GM19455 (cell line): ENCODE data around the gene PTPRH.
"Not testable (repeated sequence)": the region's sequence is repeated elsewhere in the genome, so short reads cannot be mapped to it uniquely, and the experiment has no call there.

ENCODE experiments used
- ATAC-seq: cut with Tn5 transposase; IDR thresholded peaks from one replicate; pipeline ENCODE4 v1.9.1; 2021; ENCODE audit not compliant: unreplicated experiment

The PTPRH gene

DNA sequence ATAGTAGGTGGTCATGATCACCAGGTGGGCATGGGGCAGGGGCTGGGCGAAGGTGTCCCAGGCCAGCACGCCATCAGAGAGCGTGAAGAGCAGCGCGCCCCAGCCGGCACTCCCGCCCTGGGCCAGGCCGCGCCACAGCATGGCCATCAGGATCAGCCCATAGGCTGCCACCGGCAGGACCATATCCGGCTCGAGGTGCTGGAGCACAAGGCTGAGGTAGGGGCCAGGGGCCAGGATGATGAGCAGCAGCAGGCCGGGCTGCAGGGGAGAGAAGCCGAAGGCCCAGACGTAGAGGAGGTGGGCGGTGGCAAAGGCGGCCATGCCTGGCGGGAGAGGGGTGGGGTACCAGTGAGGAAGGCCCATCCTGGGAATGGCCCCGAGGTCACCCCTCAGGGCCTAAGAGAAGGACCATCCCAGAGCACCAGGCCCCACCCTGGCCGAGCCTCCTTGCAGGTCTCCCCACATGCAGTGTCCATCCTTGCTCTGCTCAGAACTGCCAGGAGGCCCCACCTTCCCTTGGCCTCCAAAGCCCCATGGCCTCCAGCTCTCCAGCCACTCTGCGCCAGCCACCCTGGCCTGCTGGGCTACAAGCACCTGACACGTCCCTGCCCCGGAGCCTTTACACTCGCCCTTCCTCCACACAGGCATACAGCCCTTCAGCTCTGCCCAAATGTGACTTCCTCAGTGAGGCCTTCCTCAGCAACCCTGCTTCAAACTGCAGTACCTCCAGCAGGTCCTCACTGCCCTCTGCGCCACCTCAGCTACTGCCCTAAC, 18.1 kb upstream of the PTPRH start:
- no peak for ATAC-seq

DNA sequence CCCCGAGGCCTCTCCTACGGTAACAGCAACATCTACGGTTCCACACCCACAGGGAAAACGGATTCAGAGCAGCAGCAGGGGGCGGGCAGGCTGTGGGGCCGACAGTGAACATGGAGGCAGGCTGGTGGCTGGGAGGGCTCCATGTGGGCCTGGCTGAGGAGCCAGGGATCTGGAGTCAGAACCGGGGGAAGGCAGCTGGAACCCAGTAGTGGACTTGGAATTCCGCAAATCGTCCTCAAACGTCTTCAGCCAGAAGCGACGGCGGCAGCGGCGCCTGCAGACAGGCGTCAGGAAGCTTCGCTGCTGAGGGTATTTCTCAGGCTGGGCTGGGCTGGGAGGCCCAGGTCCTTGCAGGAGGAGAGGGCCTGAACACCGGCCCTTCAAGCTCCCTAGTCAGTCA, 17.5 kb upstream of the PTPRH start:
- no peak for ATAC-seq

DNA sequence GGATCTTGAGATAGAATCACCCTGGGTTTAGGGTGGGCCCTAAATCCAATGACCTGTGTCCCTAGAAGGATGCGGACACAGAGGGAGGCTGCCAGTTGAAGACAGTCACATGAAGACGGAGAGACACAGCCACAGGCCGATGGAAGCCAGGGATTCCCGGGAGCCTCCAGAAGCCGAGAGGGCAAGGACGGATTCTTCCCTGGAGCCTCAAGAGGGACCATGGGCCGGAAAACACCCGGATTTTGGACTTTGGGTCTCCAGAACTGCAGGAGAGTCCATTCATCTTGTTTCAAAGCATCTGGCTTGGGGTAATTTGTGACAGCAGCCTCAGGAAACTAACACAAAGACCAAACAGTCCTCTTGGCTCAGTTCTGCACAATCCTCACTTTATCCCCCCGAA, 17.0 kb upstream of the PTPRH start:
- ATAC-seq: no peak

DNA sequence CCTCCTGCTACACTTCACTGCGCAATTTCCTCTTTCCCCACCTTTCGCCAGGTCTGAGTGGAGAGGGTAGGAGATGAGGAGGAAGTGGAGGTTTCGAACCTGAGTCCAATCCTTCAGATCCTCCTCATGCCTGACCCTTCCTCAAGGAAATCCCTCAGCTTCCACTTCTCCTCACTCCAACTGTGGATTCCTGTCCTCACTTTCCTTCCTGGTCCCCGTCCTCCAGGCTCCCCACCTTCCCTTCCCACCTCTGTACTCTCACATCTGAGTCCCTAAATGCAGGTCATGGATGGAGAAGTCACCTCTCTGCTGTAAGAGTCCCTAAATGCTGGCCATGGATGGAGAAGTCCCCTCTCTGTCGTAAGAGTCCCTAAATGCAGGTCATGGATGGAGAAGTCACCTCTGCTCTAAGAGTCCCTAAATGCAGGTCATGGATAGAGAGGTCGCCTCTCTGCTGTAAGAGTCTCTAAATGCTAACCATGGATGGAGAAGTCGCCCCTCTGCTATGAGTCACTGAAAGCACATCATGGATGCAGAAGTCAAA, 16.2 kb upstream of the PTPRH start:
- no peak for ATAC-seq

DNA sequence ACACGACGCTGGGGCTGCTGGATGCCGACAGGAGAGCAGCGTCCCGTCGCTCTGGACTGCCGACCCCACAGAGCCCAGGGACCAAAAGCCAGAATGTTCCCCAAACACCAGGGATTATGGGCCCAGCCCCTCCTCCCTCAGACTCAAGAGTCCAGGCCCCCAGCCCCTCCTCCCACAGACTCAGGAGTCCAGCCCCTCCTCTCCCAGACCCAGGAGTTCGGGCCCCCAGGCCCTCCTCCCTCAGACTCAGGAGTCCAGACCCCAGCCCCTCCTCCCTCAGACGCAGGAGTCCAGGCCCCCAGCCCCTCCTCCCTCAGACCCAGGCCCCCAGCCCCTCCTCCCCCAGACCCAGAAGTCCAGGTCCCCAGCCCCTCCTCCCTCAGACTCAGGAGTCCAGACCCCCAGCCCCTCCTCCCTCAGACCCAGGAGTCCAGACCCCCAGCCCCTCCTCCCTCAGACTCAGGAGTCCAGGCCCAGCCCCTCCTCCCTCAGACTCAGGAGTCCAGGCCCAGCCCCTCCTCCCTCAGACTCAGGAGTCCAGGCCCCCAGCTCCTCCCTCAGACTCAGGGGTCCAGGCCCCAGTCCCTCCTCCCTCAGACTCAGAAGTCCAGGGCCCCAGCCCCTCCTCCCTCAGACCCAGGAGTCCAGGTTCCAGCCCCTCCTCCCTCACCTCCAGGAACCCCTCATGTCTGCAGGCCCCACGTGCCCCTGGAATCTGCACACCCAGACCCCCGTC, 15.5 kb upstream of the PTPRH start:
- not testable (repeated sequence) for ATAC-seq

DNA sequence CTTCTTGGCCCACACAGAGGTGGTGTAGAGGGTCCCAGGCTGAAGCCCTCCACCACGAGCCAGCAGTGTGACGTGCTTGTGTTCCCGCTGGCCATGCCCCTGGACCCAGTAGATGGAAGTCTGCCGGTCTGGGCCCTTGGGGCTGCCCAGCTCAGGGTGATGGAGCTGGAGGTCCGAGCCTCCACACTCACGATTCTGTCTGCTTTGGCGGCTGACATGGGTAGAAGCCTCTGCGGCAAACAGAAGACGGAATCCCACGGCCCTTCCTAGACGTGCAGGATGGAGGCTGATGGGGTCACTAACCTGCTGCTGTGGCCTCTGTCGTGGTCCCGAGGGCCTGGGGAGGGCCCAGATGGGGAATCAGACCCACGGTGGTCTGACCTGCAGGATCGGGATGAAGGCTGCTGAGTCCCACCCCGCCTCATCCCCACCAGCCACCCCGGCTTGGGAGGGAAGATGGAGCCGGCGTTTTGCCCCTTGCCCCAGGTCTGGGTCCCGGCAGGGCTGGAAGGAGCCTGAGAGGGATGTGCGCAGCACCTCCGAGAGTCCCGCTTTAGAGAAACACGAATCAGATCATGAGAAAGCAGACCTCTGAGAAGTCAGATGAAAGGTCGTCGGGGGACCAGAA, 14.9 kb upstream of the PTPRH start:
- ATAC-seq: no peak

DNA sequence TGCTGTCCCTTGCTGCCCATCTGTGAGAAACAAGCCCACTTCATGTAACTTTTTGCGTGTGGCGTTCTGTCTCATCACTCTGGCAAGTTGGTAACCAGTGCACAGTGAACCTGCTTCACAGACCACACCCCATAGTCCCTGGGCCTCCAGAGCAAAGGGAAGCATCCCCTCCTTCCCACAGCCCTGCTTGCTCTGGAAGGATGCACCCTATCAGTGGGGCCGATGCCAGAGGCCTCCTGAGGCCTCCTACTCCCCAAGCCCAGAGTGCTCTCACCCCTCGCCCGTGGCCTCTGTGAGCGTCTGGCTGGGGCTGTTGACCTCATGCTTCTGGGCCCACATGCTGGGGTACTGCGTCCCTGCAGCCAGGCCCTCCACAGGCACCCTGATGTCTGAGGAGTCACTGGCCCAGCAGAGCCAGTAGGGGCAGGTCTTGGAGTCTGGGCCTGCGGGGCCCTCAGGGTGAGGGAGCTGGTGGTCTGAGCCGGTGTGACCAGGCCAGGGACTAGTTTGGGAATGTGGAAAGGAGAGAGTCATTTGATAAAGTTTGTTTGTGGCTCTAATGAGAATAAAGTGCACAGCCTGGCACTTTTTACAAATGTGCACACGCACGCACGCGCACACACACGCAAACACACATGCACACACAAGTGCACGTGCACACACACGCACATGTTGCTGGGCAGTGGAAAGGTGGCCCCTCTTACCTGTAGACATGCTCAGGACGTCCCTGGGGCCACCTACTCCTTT, 14.2 kb upstream of the PTPRH start:
- ATAC-seq: no peak

DNA sequence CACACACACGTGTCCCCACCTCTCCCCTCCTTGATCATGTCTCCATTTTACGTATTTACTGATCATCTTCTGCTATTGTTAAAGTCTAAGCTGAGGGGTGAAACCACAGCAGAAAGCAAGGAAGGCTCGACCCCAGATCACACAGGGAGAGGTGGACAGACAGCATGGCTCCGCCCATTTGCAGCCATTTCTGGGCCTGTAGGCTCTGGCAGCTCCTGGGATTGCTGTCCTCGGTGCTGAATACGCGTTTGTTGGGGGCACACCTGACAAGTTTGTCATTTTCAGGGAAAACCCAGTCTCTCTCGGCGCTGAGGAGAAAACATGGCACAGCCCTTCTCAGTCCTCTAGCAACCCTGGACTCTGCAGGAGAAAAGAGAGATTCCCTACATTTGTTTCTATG, 11.2 kb upstream of the PTPRH start:
- no peak for ATAC-seq

DNA sequence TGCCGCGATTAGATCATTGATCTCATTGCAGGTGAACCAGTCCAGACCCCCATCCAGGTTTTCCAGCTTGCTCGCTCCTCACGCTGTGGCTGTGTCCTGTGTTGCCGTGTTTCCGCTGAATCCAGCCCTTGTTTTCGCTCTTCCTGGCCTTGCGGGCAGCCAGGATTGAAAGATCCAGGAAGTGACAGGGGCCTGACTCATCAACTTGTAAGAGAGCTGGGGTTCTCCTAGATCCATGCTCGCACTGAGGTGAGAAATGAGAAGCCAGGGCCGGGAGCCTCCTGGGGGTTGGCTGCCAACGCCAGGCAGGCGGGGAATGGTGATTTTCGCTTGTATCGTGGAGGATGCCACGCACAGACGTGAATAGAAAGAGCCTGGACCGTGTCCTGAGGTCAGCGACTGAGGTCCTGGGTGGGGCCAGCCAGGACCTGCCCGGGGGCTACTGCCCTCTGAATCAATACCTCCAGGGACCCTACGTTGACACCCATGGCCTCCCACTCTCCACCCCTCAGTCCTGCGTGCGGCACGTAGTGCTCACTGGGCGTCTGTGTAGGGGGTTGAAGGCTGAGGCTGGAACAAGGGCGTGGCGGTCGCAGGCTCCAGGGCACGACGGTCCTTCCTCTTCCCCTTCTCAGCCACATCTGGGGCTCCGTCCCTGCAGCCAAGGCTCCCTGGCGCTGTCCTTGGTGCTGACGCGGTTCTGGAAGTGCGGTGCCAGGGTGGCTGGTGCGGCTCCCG, 7.3 kb upstream of the PTPRH start:
- no peak for ATAC-seq

DNA sequence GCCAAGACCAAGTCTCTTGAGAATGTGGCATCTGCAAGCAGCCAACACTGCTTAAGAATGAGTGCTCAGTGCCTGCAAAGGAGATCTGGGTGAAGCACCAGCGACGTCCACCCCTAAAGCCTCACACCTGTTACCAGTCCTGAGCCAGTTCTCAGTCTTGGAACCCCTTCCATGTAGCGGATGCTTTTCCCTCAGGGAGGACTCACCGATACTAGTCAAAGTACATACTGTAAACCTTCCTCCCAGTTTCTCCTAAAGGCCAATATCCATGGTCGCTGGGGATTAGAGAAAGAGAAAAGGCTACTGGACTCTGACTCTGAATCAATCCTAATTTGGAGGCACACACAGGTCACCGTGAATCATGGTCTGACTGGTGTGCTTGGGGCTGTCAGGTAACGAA, 4.2 kb upstream of the PTPRH start:
- no peak for ATAC-seq

DNA sequence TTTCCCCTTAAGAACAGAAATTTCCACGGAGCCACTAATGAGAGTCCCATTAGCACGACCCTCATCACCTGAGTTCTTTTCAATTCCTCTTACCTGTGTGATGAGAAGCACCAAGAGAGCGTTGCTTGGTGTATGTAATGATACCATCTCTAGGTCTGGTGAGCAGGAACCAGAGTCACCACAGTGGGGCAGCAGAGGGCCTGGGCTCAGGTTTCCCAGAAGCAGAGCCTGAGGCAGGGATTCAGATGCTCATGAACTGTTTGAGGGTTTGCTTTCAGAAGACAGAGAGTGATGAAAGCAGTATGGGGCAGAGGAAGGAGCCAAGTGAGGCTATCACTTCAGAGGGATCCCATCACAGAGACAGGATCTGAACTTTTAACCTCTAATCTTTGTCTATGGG, 3.1 kb upstream of the PTPRH start:
- no peak for ATAC-seq

DNA sequence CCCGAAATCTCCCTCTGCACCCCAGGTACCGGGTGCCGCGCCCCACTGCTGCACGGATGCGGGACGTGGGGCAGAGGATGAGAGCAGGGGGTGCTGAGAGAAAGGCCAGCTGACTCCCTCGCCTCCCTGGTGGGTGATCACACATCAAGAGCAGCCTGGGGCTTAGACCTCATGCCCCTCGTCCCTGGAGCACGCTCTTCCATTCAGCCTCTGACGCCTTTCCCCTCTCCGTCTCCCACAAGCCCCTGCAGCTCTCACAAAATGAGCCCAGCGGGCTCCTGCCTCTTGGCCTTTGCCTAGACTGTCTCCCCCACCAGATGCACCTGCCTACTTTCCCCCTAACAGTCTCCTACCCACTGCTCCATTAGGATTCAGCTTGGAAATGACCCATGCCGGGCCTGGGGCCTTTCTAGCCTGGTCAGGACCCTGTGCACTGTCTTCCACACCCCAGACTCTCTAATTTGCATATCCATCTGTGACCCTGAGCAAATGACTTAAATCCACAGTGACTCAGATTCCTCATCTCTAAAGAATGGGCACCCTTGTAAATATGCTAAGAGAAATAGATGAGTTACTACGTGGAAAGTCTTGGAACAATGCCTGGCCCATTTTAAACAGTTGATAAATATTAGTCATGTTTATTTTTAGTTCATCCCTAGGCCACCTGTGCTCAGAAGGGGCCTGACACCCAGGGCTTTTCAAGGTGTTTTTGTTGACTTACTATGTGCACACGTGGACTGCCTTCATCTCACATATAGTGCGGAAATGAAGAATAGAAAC, 582 bp upstream of the PTPRH start:
- no peak for ATAC-seq

DNA sequence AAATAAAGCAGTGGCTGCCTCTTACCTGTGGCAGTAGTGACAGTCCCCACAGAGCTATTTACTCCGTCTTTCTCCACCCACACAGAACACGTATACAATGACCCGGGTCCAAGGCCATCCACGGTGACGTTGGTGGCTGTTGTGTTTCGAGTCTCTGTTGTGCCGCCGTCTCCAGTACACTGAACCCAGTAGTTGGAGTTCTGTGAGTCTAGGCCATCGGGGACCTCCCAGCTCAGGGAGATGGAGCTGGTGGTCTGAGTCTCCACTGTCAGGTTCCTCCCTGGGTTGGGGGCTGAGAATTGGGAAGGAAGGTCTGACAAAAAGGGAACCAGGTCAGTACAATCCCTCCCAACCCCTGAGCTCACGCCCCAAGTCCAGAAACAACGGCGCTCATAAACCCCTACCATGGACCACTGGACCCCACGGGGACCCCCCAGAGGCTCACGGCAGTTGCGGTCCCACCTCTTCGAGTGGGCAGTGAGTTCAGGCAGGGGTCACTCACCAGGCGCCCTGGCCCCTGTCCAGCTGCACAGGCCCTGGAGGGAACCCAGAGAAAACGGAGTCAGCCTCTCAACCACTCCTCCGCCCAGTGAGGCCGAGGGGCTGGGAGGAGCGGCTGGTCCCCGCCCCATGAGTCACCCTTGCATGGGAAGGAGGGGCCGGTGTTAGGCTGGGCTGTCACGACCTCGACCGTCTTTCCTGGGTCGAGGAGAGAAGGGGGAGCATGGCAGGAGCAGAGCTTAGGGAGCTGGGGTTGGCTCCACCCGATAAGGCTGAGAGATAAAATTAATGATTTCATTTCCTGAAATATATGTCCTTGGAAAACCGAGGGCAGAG, 2.4 kb downstream of the PTPRH start:
- ATAC-seq: no peak

DNA sequence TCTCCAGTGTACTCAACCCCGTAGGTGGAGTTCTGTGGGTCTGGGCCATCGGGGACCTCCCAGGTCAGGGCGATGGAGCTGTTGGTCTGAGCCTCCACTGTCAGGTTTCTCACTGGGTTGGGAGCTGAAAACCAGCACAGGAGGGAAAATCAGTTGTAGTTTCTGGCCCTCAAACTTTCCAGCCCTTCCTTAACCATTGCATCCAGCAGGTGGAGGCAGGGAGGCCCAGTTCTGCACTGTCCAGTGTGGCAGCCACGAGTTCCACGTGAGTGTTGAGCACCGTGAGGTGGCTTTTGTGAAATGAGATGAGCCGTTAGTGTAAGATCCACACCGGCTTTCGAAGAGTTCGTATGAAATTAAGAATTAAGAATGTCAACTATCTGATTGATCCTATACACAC, 7.1 kb downstream of the PTPRH start:
- ATAC-seq: not testable (repeated sequence)

DNA sequence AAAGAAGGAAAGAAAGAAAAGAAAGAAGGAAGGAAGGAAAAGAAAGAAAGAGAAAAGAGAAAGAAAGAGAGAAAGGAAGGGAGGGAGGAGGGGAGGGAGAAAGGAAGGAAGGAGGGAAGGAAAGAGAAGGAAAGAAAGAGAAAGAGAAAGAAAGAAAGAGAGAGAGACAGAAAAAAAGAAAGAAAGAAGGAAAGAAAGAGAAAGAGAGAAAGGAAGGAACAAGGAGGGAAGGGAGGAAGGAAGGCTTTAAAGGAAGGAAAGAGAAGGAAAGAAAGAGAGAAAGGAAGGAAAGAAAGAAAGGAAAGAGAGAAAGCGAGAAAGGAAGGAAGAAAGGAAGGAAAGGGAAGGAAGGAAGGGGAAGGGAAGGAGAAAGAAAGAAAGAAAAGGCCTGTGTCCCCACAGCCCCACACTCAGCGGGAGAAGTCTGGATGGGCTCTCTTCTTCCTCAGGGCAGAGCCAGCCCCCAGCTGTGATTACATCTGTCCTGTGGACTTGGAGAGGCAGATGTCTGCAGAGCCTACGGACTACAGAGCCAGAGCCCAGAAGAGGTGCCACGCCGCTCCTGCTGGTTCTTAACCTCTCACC, 9.6 kb downstream of the PTPRH start:
- ATAC-seq: no peak

DNA sequence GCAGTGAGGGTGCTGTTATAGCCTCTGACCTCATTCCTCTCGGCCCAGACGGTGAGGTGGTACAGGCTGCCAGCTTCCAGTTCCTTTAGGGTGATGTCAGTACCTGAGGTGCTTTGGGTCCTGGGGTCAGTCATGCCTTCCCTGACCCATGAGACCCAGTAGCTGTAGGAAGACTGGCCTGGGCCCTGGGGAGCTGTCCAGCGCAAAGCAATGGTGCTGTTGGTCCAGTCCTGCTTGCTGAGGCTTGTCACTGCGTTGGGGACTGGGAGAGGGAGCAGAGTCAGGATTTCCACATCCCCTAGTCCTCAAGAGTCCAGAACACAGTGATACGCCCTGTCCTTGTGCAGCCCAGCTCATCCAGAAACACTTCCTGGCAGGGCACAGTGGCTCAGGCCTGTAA, 10.7 kb downstream of the PTPRH start:
- no peak for ATAC-seq

DNA sequence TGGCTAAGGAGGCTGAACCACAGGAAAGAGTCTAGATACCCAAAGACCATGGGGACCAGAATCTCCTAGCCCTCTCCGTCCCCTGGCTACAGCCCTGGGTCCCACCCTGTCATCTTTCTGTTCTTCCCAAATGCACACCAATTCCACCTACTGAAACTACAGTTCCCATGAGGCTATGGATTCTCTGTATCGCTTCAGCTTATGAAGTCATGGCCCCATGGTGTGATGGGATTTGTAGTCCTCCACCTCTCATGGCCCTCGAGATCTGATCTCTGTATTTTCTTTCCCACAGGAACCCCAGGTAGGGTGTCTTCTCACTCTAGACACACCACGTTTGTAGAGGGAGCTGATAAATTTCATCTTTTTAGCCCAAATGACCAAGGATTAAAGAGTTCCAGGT, 11.8 kb downstream of the PTPRH start:
- no peak for ATAC-seq

DNA sequence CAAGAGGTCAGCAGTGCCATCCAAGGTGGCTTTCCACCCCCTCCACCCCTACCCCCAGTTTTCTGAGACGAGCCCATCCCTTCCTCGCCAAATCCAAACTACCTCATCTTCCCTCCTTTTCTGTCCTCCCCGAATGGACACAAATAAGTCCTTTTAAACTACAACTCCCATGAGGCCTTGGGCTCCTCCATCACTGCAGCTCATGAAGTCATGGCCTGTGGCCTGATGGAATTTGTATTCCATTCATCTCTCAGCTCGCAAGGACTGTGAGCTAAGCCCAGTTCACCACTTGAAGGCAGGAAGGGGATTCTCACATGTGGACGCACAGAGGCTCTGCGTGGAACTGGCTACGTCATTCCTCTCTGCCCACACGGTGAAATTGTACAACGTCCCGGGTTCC, 12.5 kb downstream of the PTPRH start:
- no peak for ATAC-seq

DNA sequence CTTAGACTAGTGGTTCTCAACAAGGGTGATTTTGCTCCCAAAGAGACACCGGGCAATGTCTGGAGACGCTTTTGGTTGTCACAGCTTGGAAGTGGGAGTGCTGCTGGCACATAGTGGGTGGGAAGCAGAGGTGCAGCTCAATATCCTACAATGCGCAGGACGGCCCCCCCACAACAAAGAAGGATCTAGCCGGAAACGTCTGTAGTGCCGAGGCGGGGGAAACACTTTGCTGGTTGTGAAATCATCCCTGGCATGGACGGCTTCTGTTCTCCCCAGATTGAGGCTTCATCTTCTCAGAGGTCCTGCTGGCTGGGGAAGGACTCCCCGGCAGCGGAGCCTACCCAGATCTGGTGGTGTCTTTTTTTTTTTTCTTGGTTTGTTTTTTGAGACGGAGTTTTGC, 15.8 kb downstream of the PTPRH start:
- ATAC-seq: no peak
